Trophoblast cell (in vitro differentiated cells and primary cell): ENCODE measurements around the gene IPO9.
A peak's percentile ranks its signal among the peaks of the same experiment; 100 is the strongest.

ENCODE experiments used
- DNase-seq, 2 donors: peaks; one replicate each; pipeline ENCODE4 v3.0.0-alpha.2; 2016
- H2AFZ ChIP-seq: 2 replicates; pipeline ENCODE4 v1.6.1; 2013; ENCODE audit warnings: low read length, moderate library complexity, mild to moderate bottlenecking; ENCODE audit not compliant: insufficient read depth, poor library complexity
- H2AK5ac ChIP-seq: 2 replicates; pipeline ENCODE4 v1.6.1; 2013; ENCODE audit warnings: mild to moderate bottlenecking, low read length
- H2BK120ac ChIP-seq: 2 replicates; pipeline ENCODE4 v1.6.1; 2013; ENCODE audit warnings: low read length, mild to moderate bottlenecking, moderate library complexity; ENCODE audit not compliant: insufficient read depth, poor library complexity
- H2BK12ac ChIP-seq: 2 replicates; pipeline ENCODE4 v1.6.1; 2013; ENCODE audit warnings: mild to moderate bottlenecking, low read length, moderate library complexity
- H2BK5ac ChIP-seq: 2 replicates; pipeline ENCODE4 v1.6.1; 2013; ENCODE audit warnings: low read length, low read depth, moderate library complexity, mild to moderate bottlenecking; ENCODE audit not compliant: poor library complexity
- H3K14ac ChIP-seq: 2 replicates; pipeline ENCODE4 v1.6.1; 2013; ENCODE audit warnings: mild to moderate bottlenecking, low read length
- H3K18ac ChIP-seq: 2 replicates; pipeline ENCODE4 v1.6.1; 2013; ENCODE audit warnings: mild to moderate bottlenecking, low read length
- H3K23ac ChIP-seq: 2 replicates; pipeline ENCODE4 v1.6.1; 2013; ENCODE audit warnings: low read length
- H3K27ac ChIP-seq: 2 replicates; pipeline ENCODE4 v1.5.1; 2013; ENCODE audit warnings: low read depth, mild to moderate bottlenecking, inconsistent platforms, low read length, moderate library complexity
- H3K27me3 ChIP-seq: 2 replicates; pipeline ENCODE4 v1.6.1; 2013; ENCODE audit warnings: inconsistent platforms, mild to moderate bottlenecking, low read length, moderate library complexity; ENCODE audit not compliant: insufficient read depth
- H3K36me3 ChIP-seq, 2 experiments: 1 replicate in 1 of 2; 2 replicates in 1 of 2; pipeline ENCODE4 v1.6.1; 2013; ENCODE audit warnings: low read length in 2 of 2, mild to moderate bottlenecking in 2 of 2, moderate library complexity in 1 of 2; ENCODE audit not compliant: insufficient read depth in 2 of 2, control insufficient read depth in 1 of 2
- H3K4ac ChIP-seq: 2 replicates; pipeline ENCODE4 v1.6.1; 2013; ENCODE audit warnings: low read depth, mild to moderate bottlenecking, low read length, moderate library complexity
- H3K4me1 ChIP-seq, 2 experiments: 1 replicate in 1 of 2; 2 replicates in 1 of 2; pipeline ENCODE4 v1.6.1; 2013; ENCODE audit warnings: low read length in 2 of 2, mild to moderate bottlenecking in 2 of 2, moderate library complexity in 1 of 2; ENCODE audit not compliant: insufficient read depth in 2 of 2, control insufficient read depth in 1 of 2
- H3K4me2 ChIP-seq: 2 replicates; pipeline ENCODE4 v1.6.1; 2013; ENCODE audit warnings: inconsistent platforms, mild to moderate bottlenecking, low read length, moderate library complexity
- H3K4me3 ChIP-seq: 2 replicates; pipeline ENCODE4 v1.5.1; 2013; ENCODE audit warnings: mild to moderate bottlenecking, low read depth, low read length, inconsistent platforms
- H3K79me1 ChIP-seq: one replicate; pipeline ENCODE4 v1.6.1; 2013; ENCODE audit warnings: low read length
- H3K79me2 ChIP-seq: 2 replicates; pipeline ENCODE4 v1.6.1; 2013; ENCODE audit warnings: low read length, mild to moderate bottlenecking; ENCODE audit not compliant: control insufficient read depth, insufficient read depth, poor library complexity
- H3K9ac ChIP-seq: 2 replicates; pipeline ENCODE4 v1.6.1; 2013; ENCODE audit warnings: mild to moderate bottlenecking, low read length
- H3K9me3 ChIP-seq: 2 replicates; pipeline ENCODE4 v1.6.1; 2013; ENCODE audit warnings: low read depth, mild to moderate bottlenecking, control low read depth, inconsistent platforms, low read length; ENCODE audit not compliant: insufficient read depth
- H4K12ac ChIP-seq: 2 replicates; pipeline ENCODE4 v1.6.1; 2013; ENCODE audit warnings: low read depth, mild to moderate bottlenecking, low read length, moderate library complexity
- H4K8ac ChIP-seq: 2 replicates; pipeline ENCODE4 v1.6.1; 2013; ENCODE audit warnings: low read depth, mild to moderate bottlenecking, low read length, moderate library complexity
- H4K91ac ChIP-seq: one replicate; pipeline ENCODE4 v1.6.1; 2013; ENCODE audit warnings: low read depth, mild to moderate bottlenecking, low read length, moderate library complexity
- WGBS: extraction: QIAGEN DNeasy Blood & Tissue Kit; methylation state at CpG from one replicate; pipeline ENCODE4 v1.1.7; 2013; ENCODE audit warnings: missing lambda C conversion rate; ENCODE audit not compliant: insufficient read length, insufficient coverage; ENCODE audit errors: extremely low coverage; 5-methylcytosine and 5-hydroxymethylcytosine counted together

IPO9 gene

GRCh38 chr1:201847150-201847549, 18.2 kb downstream of the IPO9 start:
- Histone ChIP-seq H3K27me3 (no peaks in the 10 kb centered on the region), H4K12ac (no peak overlapping the region)
- no CpG with 5 or more reads among the region's 1 CpG for WGBS

GRCh38 chr1:201848230-201848629, 19.3 kb downstream of the IPO9 start:
- Histone ChIP-seq H4K8ac (no peak overlapping the region), H3K23ac (no peak overlapping the region), H3K18ac (no peak overlapping the region), H3K79me1 (no peaks in the 10 kb centered on the region), H3K9me3 (no peaks in the 10 kb centered on the region), H3K4me2 (no peak overlapping the region), H2AK5ac (no peak overlapping the region), H3K36me3 (peaks cover 6 to 17% of the 10 kb centered on the region in 2 experiments), H4K91ac (no peak overlapping the region), H4K12ac (no peak overlapping the region), H2BK120ac (no peak overlapping the region), H2BK5ac (no peak overlapping the region), H3K4ac (no peak overlapping the region), H3K4me3 (no peak overlapping the region), H3K27me3 (no peaks in the 10 kb centered on the region), H3K4me1 (peaks cover 0 to 3% of the 10 kb centered on the region in 2 experiments), H3K9ac (no peak overlapping the region), H2BK12ac (no peak overlapping the region), H2AFZ (no peak overlapping the region), H3K27ac (no peak overlapping the region), H3K14ac (no peak overlapping the region), H3K79me2 (no peaks in the 10 kb centered on the region)
- no CpG with 5 or more reads among the region's 6 CpGs for WGBS
- no peak for DNase-seq

More at GRCh38 chr1:201847150-201847549, 18.2 kb downstream of the IPO9 start:
- H2AK5ac ChIP-seq, result no peak overlapping the region
- H3K4me2 ChIP-seq, result no peak overlapping the region
- no peak overlapping the region for H4K91ac ChIP-seq
- H2BK5ac ChIP-seq, result no peak overlapping the region
- H3K79me1 ChIP-seq, result no peaks in the 10 kb centered on the region
- H3K27ac ChIP-seq, result no peak overlapping the region
- H3K36me3 ChIP-seq, result peaks cover 4 to 11% of the 10 kb centered on the region in 2 experiments
- H3K18ac ChIP-seq, result no peak overlapping the region
- H2BK120ac ChIP-seq, result no peak overlapping the region
- H2AFZ ChIP-seq, result no peak overlapping the region
- H3K4me3 ChIP-seq, result no peak overlapping the region
- no peak overlapping the region for H3K4ac ChIP-seq
- no peak for DNase-seq
- H4K8ac ChIP-seq, result no peak overlapping the region
- no peak overlapping the region for H2BK12ac ChIP-seq
- H3K9ac ChIP-seq, result no peak overlapping the region
- H3K14ac ChIP-seq, result no peak overlapping the region
- H3K79me2 ChIP-seq, result peaks cover 2% of the 10 kb centered on the region
- no peak overlapping the region for H3K23ac ChIP-seq
- peaks cover 0 to 3% of the 10 kb centered on the region in 2 experiments for H3K4me1 ChIP-seq
- no peaks in the 10 kb centered on the region for H3K9me3 ChIP-seq

GRCh38 chr1:201849372-201850052, 20.6 kb downstream of the IPO9 start:
- H3K36me3 ChIP-seq, result peaks cover 15 to 26% of the 10 kb centered on the region in 2 experiments
- no peak overlapping the region for H2AK5ac ChIP-seq
- H2BK120ac ChIP-seq, result no peak overlapping the region
- H2BK5ac ChIP-seq, result no peak overlapping the region
- H3K9me3 ChIP-seq, result no peaks in the 10 kb centered on the region
- no peak overlapping the region for H2AFZ ChIP-seq
- H3K27me3 ChIP-seq, result no peaks in the 10 kb centered on the region
- H3K79me1 ChIP-seq, result no peaks in the 10 kb centered on the region
- H3K14ac ChIP-seq, result no peak overlapping the region
- H3K4ac ChIP-seq, result no peak overlapping the region
- peak overlapping the region; percentile 1 for H3K27ac ChIP-seq
- no peak overlapping the region for H4K12ac ChIP-seq
- no peak overlapping the region for H4K8ac ChIP-seq
- H3K79me2 ChIP-seq, result no peaks in the 10 kb centered on the region
- no peak for DNase-seq
- H3K9ac ChIP-seq, result no peak overlapping the region
- H4K91ac ChIP-seq, result no peak overlapping the region
- no peak overlapping the region for H2BK12ac ChIP-seq
- no peak overlapping the region for H3K4me3 ChIP-seq
- no peak overlapping the region for H3K23ac ChIP-seq
- no peak overlapping the region for H3K4me2 ChIP-seq
- H3K18ac ChIP-seq, result no peak overlapping the region
- no CpG with 5 or more reads among the region's 2 CpGs for WGBS
- peaks cover 0 to 3% of the 10 kb centered on the region in 2 experiments for H3K4me1 ChIP-seq

GRCh38 chr1:201850053-201850397, 21.1 kb downstream of the IPO9 start:
- no peak overlapping the region for H3K18ac ChIP-seq
- no peak overlapping the region for H2BK120ac ChIP-seq
- no peaks in the 10 kb centered on the region for H3K27me3 ChIP-seq
- no peaks in the 10 kb centered on the region for H3K79me2 ChIP-seq
- no peaks in the 10 kb centered on the region for H3K9me3 ChIP-seq
- H2AK5ac ChIP-seq, result no peak overlapping the region
- H2BK12ac ChIP-seq, result no peak overlapping the region
- H3K36me3 ChIP-seq, result peaks cover 15 to 28% of the 10 kb centered on the region in 2 experiments
- H3K27ac ChIP-seq, result peak overlapping the region; percentile 1
- H4K12ac ChIP-seq, result no peak overlapping the region
- H4K91ac ChIP-seq, result no peak overlapping the region
- H3K14ac ChIP-seq, result no peak overlapping the region
- no peak overlapping the region for H2AFZ ChIP-seq
- no peak overlapping the region for H3K4me3 ChIP-seq
- H3K23ac ChIP-seq, result no peak overlapping the region
- H3K4ac ChIP-seq, result no peak overlapping the region
- DNase-seq, result peak; percentile 34 to 45
- H3K9ac ChIP-seq, result no peak overlapping the region
- peaks cover 0 to 3% of the 10 kb centered on the region in 2 experiments for H3K4me1 ChIP-seq
- no CpG with 5 or more reads among the region's 1 CpG for WGBS
- no peak overlapping the region for H2BK5ac ChIP-seq
- H4K8ac ChIP-seq, result no peak overlapping the region
- no peaks in the 10 kb centered on the region for H3K79me1 ChIP-seq
- no peak overlapping the region for H3K4me2 ChIP-seq
